Omental fat pad (tissue), 4 donors: Measurements from ENCODE around the gene ATP6V0A4. TPM values are rescaled to one million over a fixed set of nuclear protein-coding genes. Genes with fewer than 3 reads are reported as not detected.

Experiments
- ATAC-seq: fragments of 150-250 bp; one replicate; pipeline ENCODE4 v1.9.1; 2016; ENCODE audit warnings: mild to moderate bottlenecking, moderate library complexity; ENCODE audit not compliant: low FRiP score
- DNase-seq: peaks from one replicate; pipeline ENCODE4 v3.0.0-alpha.2; 2019; ENCODE audit warnings: low spot score
- total RNA-seq, 4 donors: library from RNA; depleted of rRNA; stranded (reverse); fragments of >200 nt; gene quantifications; one replicate each; pipeline ENCODE4 v1.1.0, GENCODE V29; 2016
- TF ChIP-seq, protein P1 (sequence below), 3 donors: fragments of 450-650 bp; IDR thresholded peaks; one replicate each; pipeline ENCODE4 v1.5.1; 2016 to 2017; ENCODE audit warnings: antibody characterized with exemption in 3 of 3, mild to moderate bottlenecking in 3 of 3, moderate library complexity in 2 of 3

ATP6V0A4 gene
- total RNA-seq, 4 donors from 2014 or later: not detected

DNA sequence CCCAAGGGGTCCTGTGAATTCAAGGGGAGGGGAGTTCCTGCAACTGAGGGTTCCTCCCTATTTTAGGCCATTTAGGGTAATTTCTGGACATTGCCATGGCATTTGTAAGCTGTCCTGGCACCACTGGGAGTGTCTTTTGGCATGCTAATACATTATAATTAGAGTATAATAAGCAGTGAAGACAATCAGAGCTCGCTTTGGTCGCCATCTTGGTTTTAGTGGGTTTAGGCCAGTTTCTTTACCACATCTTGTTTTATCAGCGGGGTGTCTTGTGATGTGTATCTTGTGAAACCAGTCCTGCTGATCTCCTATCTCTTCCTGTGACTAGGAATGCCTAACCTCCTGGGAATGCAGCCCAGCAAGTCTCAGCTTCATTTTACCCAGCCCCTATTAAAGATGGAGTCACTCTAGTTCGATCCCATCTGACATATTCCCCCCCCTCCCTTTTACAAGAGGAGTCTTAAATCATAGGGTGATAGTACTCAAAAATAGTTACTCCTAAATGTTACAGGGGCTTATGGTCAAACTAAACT is 140.1 kb downstream of the ATP6V0A4 start:
- TF ChIP-seq, protein P1, sequence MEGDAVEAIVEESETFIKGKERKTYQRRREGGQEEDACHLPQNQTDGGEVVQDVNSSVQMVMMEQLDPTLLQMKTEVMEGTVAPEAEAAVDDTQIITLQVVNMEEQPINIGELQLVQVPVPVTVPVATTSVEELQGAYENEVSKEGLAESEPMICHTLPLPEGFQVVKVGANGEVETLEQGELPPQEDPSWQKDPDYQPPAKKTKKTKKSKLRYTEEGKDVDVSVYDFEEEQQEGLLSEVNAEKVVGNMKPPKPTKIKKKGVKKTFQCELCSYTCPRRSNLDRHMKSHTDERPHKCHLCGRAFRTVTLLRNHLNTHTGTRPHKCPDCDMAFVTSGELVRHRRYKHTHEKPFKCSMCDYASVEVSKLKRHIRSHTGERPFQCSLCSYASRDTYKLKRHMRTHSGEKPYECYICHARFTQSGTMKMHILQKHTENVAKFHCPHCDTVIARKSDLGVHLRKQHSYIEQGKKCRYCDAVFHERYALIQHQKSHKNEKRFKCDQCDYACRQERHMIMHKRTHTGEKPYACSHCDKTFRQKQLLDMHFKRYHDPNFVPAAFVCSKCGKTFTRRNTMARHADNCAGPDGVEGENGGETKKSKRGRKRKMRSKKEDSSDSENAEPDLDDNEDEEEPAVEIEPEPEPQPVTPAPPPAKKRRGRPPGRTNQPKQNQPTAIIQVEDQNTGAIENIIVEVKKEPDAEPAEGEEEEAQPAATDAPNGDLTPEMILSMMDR (IDR thresholded peaks at IDR 0.05): no peak
- DNase-seq (no peak), ATAC-seq (no peak)

DNA sequence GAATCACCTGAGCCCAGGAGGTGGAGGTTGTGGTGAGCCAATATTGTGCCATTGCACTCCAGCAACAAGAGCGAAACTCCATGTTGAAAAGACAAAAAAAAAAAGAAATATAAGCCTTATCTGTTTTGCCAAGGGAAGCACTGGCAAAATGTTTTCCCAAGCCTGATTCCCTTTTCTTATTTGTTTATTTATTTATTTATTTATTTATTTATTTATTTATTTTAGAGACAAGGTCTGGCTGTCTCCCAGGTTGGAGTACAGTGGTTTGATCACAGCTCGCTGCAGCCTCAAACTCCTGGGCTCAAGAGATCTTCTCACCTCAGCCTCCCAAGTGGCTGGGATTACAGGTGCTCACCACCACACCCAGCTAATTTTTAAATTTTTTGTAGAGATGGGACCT is 141.0 kb downstream of the ATP6V0A4 start:
- no peak for DNase-seq
- TF ChIP-seq, protein P1 (IDR thresholded peaks at IDR 0.05): no peak

More for the DNA sequence above, 141.0 kb downstream of the ATP6V0A4 start:
- no peak for ATAC-seq

Other genes starting within 250 kb of the ATP6V0A4 start
- not detected for gene SVOPL, start 96.8 kb downstream of the ATP6V0A4 start, total RNA-seq
- not detected for gene TMEM213, start 202 bp downstream of the ATP6V0A4 start, total RNA-seq
- 1 to 10 TPM; 1.2 to 1.6 (median 1.4) TPM for gene KIAA1549, start 183.2 kb upstream of the ATP6V0A4 start, total RNA-seq
- gene ZC3HAV1L, start 237.8 kb upstream of the ATP6V0A4 start, total RNA-seq: 10 to 100 TPM; 16.8 to 23.3 (median 18.0) TPM